Heart left ventricle (tissue), 16 donors: Measurements from ENCODE around the gene LRRC8E. TPM values are rescaled to one million over a fixed set of nuclear protein-coding genes. Genes with fewer than 3 reads are reported as not detected.
A peak's percentile ranks its signal among the peaks of the same experiment; 100 is the strongest.

Experiments used
- ATAC-seq, 4 donors: fragments of 200-7000 bp; cut with Tn5 transposase; one replicate each; pipeline ENCODE4 v1.9.1; 2020 to 2022; ENCODE audit warnings: moderate library complexity in 4 of 4, mild to moderate bottlenecking in 3 of 4, moderate number of reproducible peaks in 1 of 4
- DNase-seq, 5 donors: peaks; one replicate each; pipeline ENCODE4 v3.0.0-alpha.2; 2020
- H3K27ac ChIP-seq, 12 donors: fragments of 200-600 bp; sonication (generic) in 4 of 12; one replicate each; pipeline versions ENCODE4 v1.5.0 to v1.8.0; 2016 to 2022; ENCODE audit warnings: mild to moderate bottlenecking in 2 of 12
- H3K27me3 ChIP-seq, 9 donors: fragments of 200-600 bp; sonication (generic) in 2 of 9; one replicate each; pipeline versions ENCODE4 v1.5.1 to v1.8.0; 2016 to 2022; ENCODE audit warnings: mild to moderate bottlenecking in 3 of 9
- H3K36me3 ChIP-seq, 9 donors: fragments of 200-600 bp; sonication (generic) in 2 of 9; one replicate each; pipeline versions ENCODE4 v1.5.0 to v1.8.0; 2018 to 2022; ENCODE audit warnings: mild to moderate bottlenecking in 2 of 9
- H3K4me1 ChIP-seq, 12 donors: fragments of 200-600 bp; sonication (generic) in 4 of 12; one replicate each; pipeline versions ENCODE4 v1.5.0 to v1.8.0; 2016 to 2022; ENCODE audit warnings: mild to moderate bottlenecking in 3 of 12
- H3K4me3 ChIP-seq, 12 donors: fragments of 200-600 bp; sonication (generic) in 4 of 12; one replicate each; pipeline versions ENCODE4 v1.5.0 to v1.8.0; 2017 to 2022; ENCODE audit warnings: mild to moderate bottlenecking in 9 of 12, moderate library complexity in 4 of 12
- H3K9me3 ChIP-seq, 12 donors: fragments of 200-600 bp; sonication (generic) in 4 of 12; one replicate each; pipeline versions ENCODE4 v1.5.0 to v1.8.0; 2016 to 2022; ENCODE audit warnings: mild to moderate bottlenecking in 1 of 12
- CTCF ChIP-seq, 12 donors: fragments of 200-600 bp; sonication (generic) in 4 of 12; IDR thresholded peaks; one replicate each; pipeline versions ENCODE4 v1.5.0 to v1.8.0; 2018 to 2022; ENCODE audit warnings: antibody characterized with exemption in 12 of 12, mild to moderate bottlenecking in 5 of 12
- POLR2A ChIP-seq, 2 donors: fragments of 450-650 bp; IDR thresholded peaks; one replicate each; pipeline ENCODE4 v1.6.1; 2017; ENCODE audit warnings: antibody characterized with exemption in 2 of 2, mild to moderate bottlenecking in 2 of 2, moderate library complexity in 2 of 2
- WGBS, 4 donors: extraction: QIAGEN DNeasy Blood & Tissue Kit in 2 of 4; methylation state at CpG; one replicate each; pipeline versions ENCODE4 v1.1.5 to v1.1.7; 2013 to 2018; 5-methylcytosine and 5-hydroxymethylcytosine counted together
- intact Hi-C, 10 donors: fragments of 100-400 bp; cut with DNase I; formaldehyde crosslinking; loops; one replicate each; pipeline versions ENCODE4 v1.11.1 to v1.14.2; 2022
- polyA plus RNA-seq, 2 donors: library from polyadenylated mRNA; stranded (reverse); fragments of 200-250 nt; gene quantifications; one replicate each; pipeline ENCODE4 v1.2.3, GENCODE V29; 2013
- total RNA-seq, 9 donors: library from RNA; depleted of rRNA in 2 of 9; stranded (reverse); fragments of >200 nt in 2 of 9; fragmentation: NEBNext Ultra II Directional in 3 of 9; extraction: Animal tissue kit (Norgen Biotek cat#: 25700) in 3 of 9; gene quantifications; one replicate each; pipeline versions ENCODE4 v1.1.0 to v1.2.4, GENCODE V29; 2016 to 2023
- donor health status: ischemic (EF 13 %, LVEDD 7.1; RV severe dilation, severe dysfunction).
- donor health status: healthy with polysubstance abuse.
- donor health status: DM: no; HTN: yes; CAD: no.
- donor health status: DM: no; HTN: no; CAD: no.
- donor health status: ischemic (EF 25% LVEDD 6.9; RV normal size, moderate dysfunction).
- donor health status: ischemic (EF 25% LVEDD 5.7; RV mildly dilated, moderate dysfunction).
- donor health status: healthy.
- donor health status: DM: yes; HTN: yes; CAD: no.
- donor health status: ischemic (EF 35%, LVEDD 5.7; RV mildly dilated, moderate dysfunction).
- donor health status: nonischemic (EF 11% LVEDD 7.7; RV severe dilation, severe dysfunction).
- donor health status: DM: yes; HTN: yes; CAD: no.
- donor health status: PGD.
- donor health status: ischemic (EF 29% LVEDD 5.4; RV normal size, mild dysfunction).
- donor health status: nonischemic (EF 23%, LVEDD 6.1; RV moderate dilation, normal function).

The LRRC8E gene
- total and polyA plus RNA-seq, 11 donors, result 0.17 to 2.6 (median 1.00) TPM

DNA sequence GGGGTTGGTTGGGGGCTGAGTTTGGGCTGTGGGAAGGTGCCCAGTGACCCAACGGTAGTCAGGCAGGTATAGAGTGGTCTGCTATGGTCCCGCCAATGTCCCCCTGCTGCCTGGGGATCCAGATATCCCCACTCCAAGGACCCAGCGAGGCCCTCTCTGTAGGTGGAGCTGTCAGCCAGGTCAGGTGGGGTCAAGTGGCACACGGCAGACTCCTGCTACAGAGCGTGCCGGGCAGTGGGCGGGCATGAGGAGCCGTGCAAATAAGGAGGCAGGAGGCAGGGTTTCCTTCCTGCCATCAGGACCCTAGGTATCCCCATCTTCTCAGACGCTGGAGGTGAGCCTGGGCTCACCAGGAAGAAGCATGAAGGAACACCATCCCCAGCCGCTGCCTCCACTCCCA lies 43.4 kb upstream of the LRRC8E start:
- DNase-seq (no peak), ATAC-seq (no peak)
- H3K36me3 ChIP-seq, result peaks cover 0 to 13% (median 0%) of the 10 kb centered on the region in 9 donors
- H3K27me3 ChIP-seq, result no peaks in the 10 kb centered on the region
- intact Hi-C loops, result no loop called here
- peaks cover 0 to 6% (median 0%) of the 10 kb centered on the region in 12 donors for H3K4me1 ChIP-seq
- no peak overlapping the region for H3K27ac ChIP-seq
- H3K9me3 ChIP-seq, result no peaks in the 10 kb centered on the region
- TF ChIP-seq CTCF (IDR thresholded peaks at IDR 0.05) (no peak), POLR2A (IDR thresholded peaks at IDR 0.05) (no peak)
- WGBS, 4 donors, result 78 to 89% (median 86%) methylated on average over 6 to 10 of the region's 10 CpGs
- H3K4me3 ChIP-seq, result no peak overlapping the region

DNA sequence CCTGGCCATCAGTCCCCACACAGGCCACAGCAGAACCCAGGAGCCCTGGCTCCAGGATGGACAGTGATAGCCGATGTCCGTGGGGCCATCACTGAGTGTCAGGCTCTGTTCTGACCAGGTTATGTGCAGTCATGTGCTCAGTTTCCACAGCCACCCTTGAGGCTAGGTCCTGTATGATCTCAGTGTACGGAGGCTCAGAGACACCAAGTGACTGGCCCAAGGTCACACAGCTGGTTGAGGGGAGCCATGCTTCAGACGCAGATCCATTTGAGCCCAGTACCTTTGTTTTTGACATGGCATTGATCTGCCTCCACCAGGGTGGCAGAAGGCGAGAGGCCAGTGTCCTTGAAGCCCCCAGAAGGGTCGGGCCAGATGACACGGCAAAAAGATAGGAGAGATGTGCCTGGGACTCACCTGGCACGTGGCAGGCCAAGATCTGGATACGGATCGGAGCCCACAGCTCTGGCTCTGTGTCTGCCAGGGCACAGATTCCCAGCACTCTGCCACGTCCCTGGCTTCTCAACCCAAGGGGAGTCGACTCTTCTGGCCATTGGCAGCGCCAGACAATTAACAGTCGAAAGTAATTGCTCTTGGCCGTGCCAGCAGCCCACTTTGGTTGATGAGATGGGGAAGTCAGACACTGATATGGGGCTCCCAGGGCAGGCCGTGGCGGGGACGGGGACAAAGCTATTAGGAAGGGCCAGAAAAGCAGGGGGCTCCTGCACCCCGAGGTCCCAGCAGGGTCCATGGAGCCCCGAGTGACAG lies 42.7 kb upstream of the LRRC8E start:
- WGBS, 4 donors, result 90 to 92% (median 92%) methylated on average over 17 to 20 of the region's 20 CpGs
- peaks cover 0 to 12% (median 0%) of the 10 kb centered on the region in 12 donors for H3K4me1 ChIP-seq
- no peaks in the 10 kb centered on the region for H3K9me3 ChIP-seq
- no peak overlapping the region for H3K27ac ChIP-seq
- TF ChIP-seq CTCF (IDR thresholded peaks at IDR 0.05) (no peak), POLR2A (IDR thresholded peaks at IDR 0.05) (no peak)
- no peak for DNase-seq
- no peaks in the 10 kb centered on the region for H3K27me3 ChIP-seq
- no peak overlapping the region for H3K4me3 ChIP-seq
- ATAC-seq, result no peak
- H3K36me3 ChIP-seq, result peaks cover 0 to 13% (median 0%) of the 10 kb centered on the region in 9 donors
- intact Hi-C loops, result no loop called here

DNA sequence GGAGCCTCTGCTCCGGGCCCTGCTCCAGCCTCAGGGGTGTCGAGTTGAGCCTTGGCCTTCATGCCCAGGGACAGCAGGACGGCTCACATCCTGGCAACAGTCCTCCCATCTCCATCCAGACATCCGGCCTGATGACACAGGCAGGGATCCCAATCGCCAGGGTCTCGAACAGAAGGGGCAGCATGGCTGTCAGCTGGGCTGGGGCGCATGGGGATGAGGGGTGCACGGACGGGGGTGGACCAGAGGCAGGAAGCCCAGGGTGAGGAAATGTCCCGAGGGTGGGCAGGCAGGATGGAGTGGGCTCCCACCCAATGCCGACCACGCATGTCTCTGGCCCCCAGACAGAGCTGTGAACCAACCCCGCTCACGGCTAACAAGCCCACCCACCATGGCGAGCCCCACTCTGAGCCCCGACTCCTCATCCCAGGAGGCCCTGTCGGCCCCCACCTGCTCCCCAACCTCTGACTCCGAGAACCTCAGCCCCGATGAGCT lies 42.1 kb upstream of the LRRC8E start:
- intact Hi-C loops, result no loop called here
- peaks cover 0 to 13% (median 0%) of the 10 kb centered on the region in 9 donors for H3K36me3 ChIP-seq
- H3K27ac ChIP-seq, result no peak overlapping the region
- H3K9me3 ChIP-seq, result no peaks in the 10 kb centered on the region
- ATAC-seq (no peak), DNase-seq (no peak)
- WGBS, 4 donors, result 82 to 91% (median 88%) methylated on average over 6 to 19 of the region's 19 CpGs
- no peak overlapping the region for H3K4me3 ChIP-seq
- no peak for TF ChIP-seq CTCF (IDR thresholded peaks at IDR 0.05)
- peaks cover 0 to 13% (median 0%) of the 10 kb centered on the region in 12 donors for H3K4me1 ChIP-seq
- H3K27me3 ChIP-seq, result no peaks in the 10 kb centered on the region

DNA sequence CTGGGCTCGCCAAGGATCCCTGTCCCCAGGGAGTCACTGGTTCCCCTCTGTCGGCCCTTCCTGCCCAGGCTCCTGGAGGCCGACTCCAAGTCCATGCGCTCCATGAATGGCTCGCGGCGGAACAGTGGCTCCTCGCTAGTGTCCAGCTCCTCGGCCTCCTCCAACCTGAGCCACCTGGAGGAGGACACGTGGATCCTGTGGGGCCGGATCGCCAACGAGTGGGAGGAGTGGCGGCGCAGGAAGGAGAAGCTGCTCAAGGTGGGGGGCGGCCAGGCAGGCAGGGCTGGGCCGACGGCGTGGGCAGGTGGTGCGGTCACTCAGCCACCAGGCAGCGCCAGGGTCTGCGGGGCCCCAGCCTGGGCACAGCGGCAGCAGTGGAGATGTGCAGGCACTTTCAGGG lies 40.6 kb upstream of the LRRC8E start:
- Histone ChIP-seq H3K4me1 (peaks cover 0 to 13% (median 0%) of the 10 kb centered on the region in 12 donors), H3K27ac (no peak overlapping the region), H3K36me3 (peaks cover 0 to 13% (median 0%) of the 10 kb centered on the region in 9 donors), H3K4me3 (no peak overlapping the region), H3K27me3 (no peaks in the 10 kb centered on the region), H3K9me3 (no peaks in the 10 kb centered on the region)
- WGBS, 4 donors, result 85 to 93% (median 92%) methylated on average over 10 to 23 of the region's 23 CpGs
- DNase-seq (peak in 1 of 5 donors; percentile 14), ATAC-seq (no peak)
- no peak for TF ChIP-seq CTCF (IDR thresholded peaks at IDR 0.05)
- TF ChIP-seq POLR2A (IDR thresholded peaks at IDR 0.05), result no peak
- intact Hi-C loops, result no loop called here
